Spinal cord (tissue), 10 donors: ENCODE measurements around the gene HOXA6. TPM values are rescaled to one million over a fixed set of nuclear protein-coding genes. Genes with fewer than 3 reads are reported as not detected.

Source experiments
- DNase-seq, 6 donors: peaks; one replicate each; pipeline versions ENCODE4 v3.0.0 to v3.0.0-alpha.2; 2013 to 2015; ENCODE audit warnings: low spot score in 6 of 6, low read depth in 4 of 6
- H3K27ac ChIP-seq: one replicate; pipeline ENCODE4 v1.5.1; 2013; ENCODE audit warnings: low read depth, low read length, control low read depth
- H3K27me3 ChIP-seq: one replicate; pipeline ENCODE4 v1.6.1; 2013; ENCODE audit warnings: low read length; ENCODE audit not compliant: control insufficient read depth, insufficient read depth
- H3K36me3 ChIP-seq: one replicate; pipeline ENCODE4 v1.6.1; 2013; ENCODE audit warnings: low read length; ENCODE audit not compliant: control insufficient read depth, insufficient read depth
- H3K4me1 ChIP-seq: one replicate; pipeline ENCODE4 v1.6.1; 2013; ENCODE audit warnings: low read length; ENCODE audit not compliant: control insufficient read depth, insufficient read depth
- H3K4me3 ChIP-seq: one replicate; pipeline ENCODE4 v1.5.1; 2013; ENCODE audit warnings: low read depth, low read length, control low read depth
- H3K9me3 ChIP-seq: one replicate; pipeline ENCODE4 v1.6.1; 2013; ENCODE audit warnings: low read length; ENCODE audit not compliant: control insufficient read depth, insufficient read depth
- WGBS: methylation state at CpG from one replicate; pipeline ENCODE4 v1.1.5; 2013; ENCODE audit warnings: missing lambda C conversion rate; ENCODE audit not compliant: insufficient coverage; 5-methylcytosine and 5-hydroxymethylcytosine counted together
- polyA plus RNA-seq, 2 donors: library from polyadenylated mRNA; unstranded; fragments of 120-200 nt; gene quantifications; one replicate each; pipeline ENCODE4 v1.2.1, GENCODE V29; 2013; ENCODE audit not compliant: insufficient read length in 2 of 2
- total RNA-seq, 2 donors: library from RNA; depleted of rRNA in 1 of 2; stranded (reverse); fragments of 120-200 nt in 1 of 2; fragments of >200 nt in 1 of 2; gene quantifications; one replicate each; pipeline versions ENCODE4 v1.2.3 to v1.2.4, GENCODE V29; 2013 to 2014
- donor health status: healthy.

HOXA6 gene
- total and polyA plus RNA-seq, 4 donors: 12.5 to 58.3 (median 33.9) TPM

DNA sequence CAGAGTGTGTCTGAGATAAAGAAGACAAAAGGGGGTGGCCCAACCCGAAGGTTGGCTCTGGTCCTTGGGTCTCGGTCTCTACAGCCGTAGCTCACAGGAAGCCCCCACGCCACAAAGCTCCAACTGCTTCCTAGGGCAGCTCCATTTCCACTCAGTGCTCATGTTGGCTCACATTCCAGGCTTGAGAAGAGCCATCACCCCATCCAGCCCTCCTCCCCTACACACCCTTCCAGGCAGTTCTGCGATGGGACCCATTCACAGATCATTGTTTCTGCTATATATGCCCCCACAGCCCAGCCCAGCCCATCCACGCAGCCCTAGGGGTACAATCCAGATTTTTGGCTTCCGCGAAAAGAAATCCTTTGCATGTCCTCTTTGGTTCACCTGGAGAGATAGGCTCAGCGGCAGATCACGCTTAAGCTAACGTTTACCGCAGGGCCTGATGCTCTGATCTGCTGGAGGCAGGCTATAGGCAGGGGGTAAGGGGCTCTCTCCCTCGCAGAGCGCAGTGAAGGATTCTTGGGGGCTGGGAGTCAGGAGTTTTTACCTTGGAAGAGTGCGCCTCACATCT, 43.7 kb upstream of the HOXA6 start:
- no peak overlapping the region for H3K4me3 ChIP-seq
- no peak overlapping the region for H3K27ac ChIP-seq
- no peaks in the 10 kb centered on the region for H3K9me3 ChIP-seq
- H3K27me3 ChIP-seq: peaks cover 100% of the 10 kb centered on the region
- no peak for DNase-seq
- H3K36me3 ChIP-seq: no peaks in the 10 kb centered on the region
- WGBS: 41% methylated on average over 15 of the region's 15 CpGs
- H3K4me1 ChIP-seq: peaks cover 41% of the 10 kb centered on the region

DNA sequence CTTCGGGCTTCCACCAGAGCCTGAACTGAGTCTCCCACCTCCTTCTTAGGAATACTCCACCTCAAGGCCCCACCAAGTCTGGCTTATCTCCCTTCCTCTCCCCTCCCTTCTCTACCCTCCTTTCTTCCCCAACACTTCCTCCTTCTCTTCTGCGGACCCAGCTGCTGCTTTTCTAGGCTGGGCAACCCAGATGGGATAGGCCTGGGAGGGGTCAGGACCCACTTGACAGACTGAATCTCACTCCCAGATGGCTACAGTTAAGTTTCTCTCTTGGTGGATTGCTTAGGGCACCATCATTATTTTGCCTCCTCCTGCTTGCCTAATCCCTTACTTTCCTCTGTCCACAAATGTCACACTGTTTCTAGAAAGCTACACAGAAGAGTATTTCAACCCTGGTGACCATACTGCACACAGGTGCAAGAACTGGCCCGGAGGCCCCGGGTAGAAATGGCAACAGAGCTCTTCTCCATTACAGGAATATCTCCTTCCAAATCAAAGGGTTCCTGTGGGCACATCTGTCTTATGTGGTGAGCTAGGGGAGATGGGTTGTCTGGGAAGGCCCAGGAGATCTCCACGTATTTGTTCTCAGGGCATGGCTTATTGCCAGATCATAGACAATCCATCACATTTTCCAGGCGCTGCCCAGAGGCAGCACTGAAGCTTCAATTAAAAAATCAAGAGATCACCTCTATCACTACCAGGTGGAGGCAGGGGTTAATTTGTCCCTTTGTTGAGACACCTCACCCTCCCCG, 42.6 kb upstream of the HOXA6 start:
- Histone ChIP-seq H3K27ac (no peak overlapping the region), H3K27me3 (peaks cover 100% of the 10 kb centered on the region), H3K4me1 (peaks cover 51% of the 10 kb centered on the region), H3K4me3 (no peak overlapping the region), H3K9me3 (no peaks in the 10 kb centered on the region), H3K36me3 (no peaks in the 10 kb centered on the region)
- no peak for DNase-seq
- WGBS: 26% methylated on average over 2 of the region's 7 CpGs

DNA sequence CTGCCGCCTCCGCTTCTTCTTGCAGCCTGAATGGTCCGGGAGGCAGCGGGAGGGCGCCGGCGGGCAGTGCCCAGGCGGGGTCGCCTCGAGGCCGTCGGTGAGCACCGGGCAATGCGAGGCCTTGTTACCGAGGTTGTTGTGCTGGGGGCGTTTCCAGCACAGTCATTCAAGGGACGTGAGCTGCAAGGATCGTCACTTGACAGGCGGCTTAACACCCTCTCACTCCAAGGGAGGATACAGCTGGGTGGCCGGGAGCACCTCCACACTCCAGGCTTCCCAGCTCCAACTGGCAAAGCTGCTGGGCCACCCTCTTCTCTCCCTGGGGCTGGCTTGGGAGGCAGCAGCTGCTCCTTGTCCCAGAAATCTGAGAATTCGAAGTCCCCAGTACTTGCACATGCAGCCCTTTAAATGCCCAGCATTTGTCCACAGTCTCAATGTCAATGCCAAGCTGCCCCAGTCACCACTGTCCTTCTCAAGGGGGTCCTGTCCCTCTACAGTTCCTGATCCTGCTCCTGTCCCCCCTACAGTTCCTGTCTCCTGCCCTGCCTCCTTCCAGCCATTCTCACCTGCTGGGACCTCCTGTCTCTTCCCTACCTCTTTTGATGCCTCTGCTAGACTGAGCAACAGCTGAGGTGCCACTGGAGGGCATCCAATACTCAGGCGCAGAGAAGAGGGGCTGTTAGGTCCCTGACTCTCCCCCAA, 41.9 kb upstream of the HOXA6 start:
- Histone ChIP-seq H3K27ac (peak overlapping the region; percentile 57), H3K9me3 (no peaks in the 10 kb centered on the region), H3K4me3 (no peak overlapping the region), H3K27me3 (peaks cover 100% of the 10 kb centered on the region), H3K4me1 (peaks cover 58% of the 10 kb centered on the region), H3K36me3 (no peaks in the 10 kb centered on the region)
- DNase-seq: no peak
- 13% methylated on average over 22 of the region's 22 CpGs for WGBS

DNA sequence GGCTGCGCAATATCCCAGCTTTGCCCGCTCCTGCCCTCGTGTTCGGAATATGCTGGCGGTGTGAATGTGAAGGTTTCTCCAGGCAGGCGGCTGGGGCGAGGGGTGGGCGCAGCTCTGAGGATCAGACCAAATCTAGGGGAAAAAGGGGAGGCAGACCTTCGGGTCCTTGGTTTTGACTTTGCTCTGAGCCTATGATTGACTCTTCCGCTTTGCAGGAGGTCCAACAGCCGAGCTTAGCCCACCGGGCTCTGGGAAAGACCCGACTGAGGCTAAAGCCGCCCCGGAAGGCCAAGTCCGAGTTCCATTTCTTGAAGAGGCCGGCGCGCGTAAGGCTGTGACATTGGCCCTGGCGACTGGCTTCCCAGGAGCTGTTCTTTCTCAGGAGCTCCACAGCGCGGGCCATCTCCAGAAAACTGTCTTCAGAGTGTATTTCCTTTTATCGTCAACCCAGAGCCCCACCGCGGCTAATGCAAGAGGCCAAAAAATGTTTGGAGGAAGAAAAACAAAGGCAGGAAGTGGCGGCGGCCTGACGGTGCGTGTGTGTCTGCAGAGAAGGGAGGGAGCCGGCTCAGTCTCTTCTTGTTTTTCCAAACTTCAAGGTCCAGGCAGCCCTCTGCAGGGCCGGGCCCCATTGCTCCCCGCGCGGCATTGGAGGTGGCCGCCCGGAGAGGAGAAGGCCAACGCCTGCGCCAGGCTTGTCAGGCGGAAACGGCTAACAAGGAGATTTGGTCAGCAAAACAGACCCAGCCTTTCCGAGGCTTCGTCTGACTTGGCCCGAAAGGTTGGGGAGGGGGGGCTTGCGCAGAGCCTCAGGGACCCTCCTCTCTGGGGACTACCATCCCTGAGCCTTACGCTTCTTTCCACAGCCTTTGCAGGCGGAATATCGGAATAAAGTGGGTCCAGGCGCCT, 41.1 kb upstream of the HOXA6 start:
- no peaks in the 10 kb centered on the region for H3K36me3 ChIP-seq
- peak overlapping the region; percentile 24 for H3K4me3 ChIP-seq
- DNase-seq: peak in 1 of 6 donors; percentile 29
- no peaks in the 10 kb centered on the region for H3K9me3 ChIP-seq
- WGBS: 8% methylated on average over 44 of the region's 49 CpGs
- peak overlapping the region; percentile 57 for H3K27ac ChIP-seq
- peaks cover 65% of the 10 kb centered on the region for H3K4me1 ChIP-seq
- peaks cover 100% of the 10 kb centered on the region for H3K27me3 ChIP-seq

GRCh38 chr7:27187475-27188385, 40.2 kb upstream of the HOXA6 start:
- H3K27me3 ChIP-seq: peaks cover 100% of the 10 kb centered on the region
- H3K9me3 ChIP-seq: no peaks in the 10 kb centered on the region
- no peaks in the 10 kb centered on the region for H3K36me3 ChIP-seq
- no peak for DNase-seq
- peak overlapping the region; percentile 24 for H3K4me3 ChIP-seq
- peak overlapping the region; percentile 57 for H3K27ac ChIP-seq
- H3K4me1 ChIP-seq: peaks cover 67% of the 10 kb centered on the region
- WGBS: 2% methylated on average over 45 of the region's 46 CpGs

- Histone ChIP-seq H3K4me1 (peaks cover 64% of the 10 kb centered on the region), H3K4me3 (peak overlapping the region; percentile 53), H3K9me3 (no peaks in the 10 kb centered on the region), H3K27me3 (peaks cover 100% of the 10 kb centered on the region), H3K36me3 (no peaks in the 10 kb centered on the region), H3K27ac (peak overlapping the region; percentile 83)
- DNase-seq: peak in 1 of 6 donors; percentile 34
- WGBS: 33% methylated on average over 1 of the region's 4 CpGs
These were observed 39.3 kb upstream of the HOXA6 start for GRCh38 chr7:27186668-27187474.

DNA sequence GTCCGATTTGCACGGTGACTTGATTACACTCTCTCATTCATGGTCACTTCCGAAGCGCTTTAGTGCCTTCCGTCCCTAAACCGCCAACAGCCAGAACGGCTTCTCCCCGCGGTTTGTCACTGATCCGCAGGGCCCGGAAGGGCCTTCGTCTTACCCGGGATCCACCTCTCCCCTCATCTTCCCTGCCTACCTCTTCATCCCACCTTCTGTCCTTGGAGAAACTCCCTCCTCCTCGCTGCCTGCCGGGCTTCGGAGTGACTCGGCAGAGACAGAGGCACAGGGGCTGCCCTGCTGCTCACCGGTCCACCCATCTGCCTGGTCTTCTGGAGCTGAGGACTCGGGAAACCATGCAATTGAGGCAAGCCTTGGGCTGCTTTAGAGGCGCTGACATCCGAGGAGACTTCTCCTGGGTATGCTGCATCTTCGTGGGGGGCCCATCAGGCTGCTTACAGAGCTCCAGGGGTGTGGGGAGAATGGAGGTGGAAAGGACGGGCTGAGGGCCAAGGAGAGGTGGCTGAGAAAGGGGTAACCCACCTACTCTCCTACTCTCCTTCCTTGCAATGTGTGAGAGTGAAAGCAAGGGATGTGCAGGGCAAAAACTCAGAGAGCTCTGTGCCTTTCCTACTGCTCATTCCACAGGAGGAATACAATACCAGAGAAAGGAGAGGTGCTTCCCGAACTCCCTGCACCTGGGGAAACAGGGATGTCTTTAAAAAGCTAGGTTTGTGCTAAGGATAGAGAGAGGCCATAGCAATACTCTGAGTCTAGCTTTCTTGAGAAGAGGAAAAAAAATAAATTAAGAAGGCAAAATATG, 38.5 kb upstream of the HOXA6 start:
- Histone ChIP-seq H3K36me3 (no peaks in the 10 kb centered on the region), H3K27ac (peak overlapping the region; percentile 83), H3K27me3 (peaks cover 99% of the 10 kb centered on the region), H3K9me3 (no peaks in the 10 kb centered on the region), H3K4me3 (peak overlapping the region; percentile 53), H3K4me1 (peaks cover 62% of the 10 kb centered on the region)
- WGBS: 6% methylated on average over 22 of the region's 24 CpGs
- DNase-seq: no peak
